ENCODE results near the gene TNN. TPM values are rescaled to one million over a fixed set of nuclear protein-coding genes. Genes with fewer than 3 reads are reported as not detected.

The TNN gene
- total and polyA plus RNA-seq, 12 donors = 0.11 to 0.50 (median 0.23) TPM; not detected in 2

DNA sequence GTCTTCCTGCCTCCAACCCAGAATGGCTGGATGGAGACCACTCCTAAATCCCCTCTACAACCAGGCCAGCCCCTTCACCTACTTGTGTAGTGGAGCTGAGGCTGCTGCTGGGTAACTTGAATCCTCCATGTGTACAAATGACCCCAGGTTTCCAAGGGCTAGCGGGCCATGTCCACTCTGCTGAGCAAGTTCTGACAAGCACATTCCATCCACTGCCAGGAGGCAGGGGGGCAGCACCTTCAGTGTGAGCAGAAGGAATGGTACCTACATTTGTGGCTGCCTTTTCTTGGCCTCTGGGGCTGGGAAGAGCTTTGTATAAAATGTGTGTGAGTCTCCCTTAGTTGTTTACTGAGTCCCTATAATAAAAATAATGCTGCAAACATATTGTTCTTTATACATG, 110.4 kb downstream of the TNN start:
- no peak for TF ChIP-seq POLR2A (IDR thresholded peaks at IDR 0.05)
- TF ChIP-seq, protein P1, sequence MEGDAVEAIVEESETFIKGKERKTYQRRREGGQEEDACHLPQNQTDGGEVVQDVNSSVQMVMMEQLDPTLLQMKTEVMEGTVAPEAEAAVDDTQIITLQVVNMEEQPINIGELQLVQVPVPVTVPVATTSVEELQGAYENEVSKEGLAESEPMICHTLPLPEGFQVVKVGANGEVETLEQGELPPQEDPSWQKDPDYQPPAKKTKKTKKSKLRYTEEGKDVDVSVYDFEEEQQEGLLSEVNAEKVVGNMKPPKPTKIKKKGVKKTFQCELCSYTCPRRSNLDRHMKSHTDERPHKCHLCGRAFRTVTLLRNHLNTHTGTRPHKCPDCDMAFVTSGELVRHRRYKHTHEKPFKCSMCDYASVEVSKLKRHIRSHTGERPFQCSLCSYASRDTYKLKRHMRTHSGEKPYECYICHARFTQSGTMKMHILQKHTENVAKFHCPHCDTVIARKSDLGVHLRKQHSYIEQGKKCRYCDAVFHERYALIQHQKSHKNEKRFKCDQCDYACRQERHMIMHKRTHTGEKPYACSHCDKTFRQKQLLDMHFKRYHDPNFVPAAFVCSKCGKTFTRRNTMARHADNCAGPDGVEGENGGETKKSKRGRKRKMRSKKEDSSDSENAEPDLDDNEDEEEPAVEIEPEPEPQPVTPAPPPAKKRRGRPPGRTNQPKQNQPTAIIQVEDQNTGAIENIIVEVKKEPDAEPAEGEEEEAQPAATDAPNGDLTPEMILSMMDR (IDR thresholded peaks at IDR 0.05) = no peak
- Histone ChIP-seq H3K27ac (no peak overlapping the region), H3K4me1 (replicated peaks in 1 of 2) (peaks cover 0 to 5% of the 10 kb centered on the region in 2 donors), H3K27me3 (no peaks in the 10 kb centered on the region), H3K9me3 (replicated peaks in 1 of 3) (no peaks in the 10 kb centered on the region), H3K36me3 (replicated peaks in 1 of 2) (no peaks in the 10 kb centered on the region), H3K4me3 (no peak overlapping the region)
- no peak for DNase-seq
- intact Hi-C loops (cut with DNase I) = no loop called here
- 80 to 100% (median 97%) methylated on average over 1 of the region's 1 CpG for WGBS, 4 donors

DNA sequence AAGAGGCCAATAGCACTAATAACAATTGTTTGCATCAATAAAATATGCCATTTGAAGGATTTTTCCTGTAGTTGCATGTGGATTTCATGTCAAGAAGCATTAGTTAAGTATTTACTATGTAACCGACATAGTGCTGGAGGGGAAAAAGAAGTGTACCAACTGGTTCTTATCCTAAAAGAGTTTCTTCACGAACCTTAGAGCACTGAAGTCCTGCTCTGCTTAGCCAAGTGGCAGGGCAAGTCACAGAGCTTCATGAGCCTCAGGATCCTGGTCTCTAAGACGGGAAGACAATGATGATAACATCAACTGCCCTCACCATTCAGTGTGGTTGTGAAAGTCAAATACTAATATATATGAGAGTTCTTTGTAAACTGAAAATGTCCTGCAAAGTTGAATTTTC, 110.8 kb downstream of the TNN start:
- Histone ChIP-seq H3K4me3 (no peak overlapping the region), H3K27ac (no peak overlapping the region), H3K36me3 (replicated peaks in 1 of 2) (no peaks in the 10 kb centered on the region), H3K9me3 (replicated peaks in 1 of 3) (no peaks in the 10 kb centered on the region), H3K4me1 (replicated peaks in 1 of 2) (peaks cover 0 to 5% of the 10 kb centered on the region in 2 donors), H3K27me3 (no peaks in the 10 kb centered on the region)
- TF ChIP-seq POLR2A (IDR thresholded peaks at IDR 0.05) = no peak
- TF ChIP-seq, protein P1 (IDR thresholded peaks at IDR 0.05) = no peak
- no peak for DNase-seq
- intact Hi-C loops (cut with DNase I) = no loop called here
- 86 to 95% (median 90%) methylated on average over 3 of the region's 3 CpGs for WGBS, 4 donors

DNA sequence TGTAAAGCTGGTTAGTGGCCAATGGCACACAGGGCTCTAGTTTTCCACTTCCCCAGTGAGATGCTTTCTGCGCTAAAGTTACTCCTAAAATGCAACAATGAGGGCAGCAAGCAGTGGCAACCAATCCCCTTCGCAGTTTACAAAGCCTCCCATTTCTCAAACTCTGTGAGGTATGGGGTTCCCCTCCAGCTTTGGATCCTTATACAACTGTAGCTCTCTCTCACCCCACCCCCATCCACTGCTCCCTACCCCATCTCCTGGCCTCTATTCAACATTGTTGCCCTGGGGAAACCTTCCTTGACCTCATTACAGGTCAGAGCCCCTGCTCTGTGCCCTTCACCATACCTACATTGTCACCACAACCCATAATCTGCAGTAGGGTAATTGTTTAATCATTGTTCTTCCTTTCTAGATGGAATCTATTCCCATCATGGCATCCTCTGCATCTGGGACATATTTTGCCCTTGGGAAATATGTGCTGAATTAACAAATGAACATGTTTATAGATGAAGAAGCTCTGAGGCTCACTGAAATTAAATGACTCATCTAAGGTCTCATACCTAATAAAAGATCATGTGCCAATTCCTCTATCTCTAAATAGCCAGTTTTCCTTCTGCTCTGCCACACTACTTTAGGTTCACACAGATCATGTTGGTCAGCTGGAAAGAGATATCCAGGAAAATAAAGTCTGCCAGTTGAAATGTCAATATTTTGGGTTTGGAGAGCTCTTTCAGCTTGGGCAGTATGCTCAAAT, 112.4 kb downstream of the TNN start:
- intact Hi-C loops (cut with DNase I) = no loop called here
- TF ChIP-seq, protein P1 (IDR thresholded peaks at IDR 0.05) = no peak
- no peak for TF ChIP-seq POLR2A (IDR thresholded peaks at IDR 0.05)

DNA sequence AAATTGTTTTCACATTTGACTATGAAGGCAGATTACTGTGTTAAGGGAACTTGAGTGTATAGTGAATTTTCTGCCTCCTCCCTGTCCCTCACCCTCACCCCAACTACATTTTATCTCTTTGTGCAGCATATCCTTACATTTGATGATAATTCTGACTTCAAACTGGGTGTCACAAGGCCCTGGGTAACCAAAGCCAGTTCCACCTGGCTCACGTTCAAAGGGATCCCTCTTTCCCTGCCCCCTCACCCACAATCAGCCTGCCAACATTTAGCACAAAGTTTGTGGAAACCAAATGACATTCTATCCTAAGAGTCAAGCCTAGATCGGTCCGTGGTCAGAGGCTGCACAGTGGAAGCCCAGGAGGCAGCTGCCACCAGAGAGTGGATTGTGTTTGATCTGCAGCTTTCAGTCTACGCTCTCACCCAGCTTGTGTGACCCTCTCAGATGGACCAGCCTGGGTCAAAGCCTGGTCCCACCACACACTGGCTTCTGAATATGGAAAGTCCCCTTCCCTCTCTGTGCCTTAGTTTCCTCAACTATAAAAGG, 114.6 kb downstream of the TNN start:
- H3K27ac ChIP-seq = no peak overlapping the region
- WGBS, 4 donors = 88 to 100% (median 94%) methylated on average over 2 to 4 of the region's 4 CpGs
- no peak overlapping the region for H3K4me3 ChIP-seq
- TF ChIP-seq POLR2A (IDR thresholded peaks at IDR 0.05) = no peak
- TF ChIP-seq, protein P1 (IDR thresholded peaks at IDR 0.05) = no peak
- DNase-seq = no peak
- no peaks in the 10 kb centered on the region for H3K9me3 ChIP-seq (replicated peaks in 1 of 3)
- H3K36me3 ChIP-seq (replicated peaks in 1 of 2) = no peaks in the 10 kb centered on the region
- intact Hi-C loops (cut with DNase I) = no loop called here
- no peaks in the 10 kb centered on the region for H3K4me1 ChIP-seq (replicated peaks in 1 of 2)
- H3K27me3 ChIP-seq = no peaks in the 10 kb centered on the region

More for the DNA sequence above, 112.4 kb downstream of the TNN start:
- Histone ChIP-seq H3K27me3 (no peaks in the 10 kb centered on the region), H3K36me3 (replicated peaks in 1 of 2) (no peaks in the 10 kb centered on the region), H3K4me3 (no peak overlapping the region), H3K9me3 (replicated peaks in 1 of 3) (no peaks in the 10 kb centered on the region), H3K27ac (no peak overlapping the region), H3K4me1 (replicated peaks in 1 of 2) (no peaks in the 10 kb centered on the region)
- WGBS, 4 donors = 91 to 98% (median 96%) methylated on average over 2 of the region's 2 CpGs
- DNase-seq = no peak
